Astrocyte (in vitro differentiated cells and primary cell): ENCODE data around the gene CALCOCO1.

ENCODE experiments used
- EZH2 ChIP-seq: IDR thresholded peaks from 2 replicates; pipeline ENCODE4 v1.6.1; 2012; ENCODE audit warnings: mild to moderate bottlenecking, low read length, inconsistent platforms; ENCODE audit not compliant: insufficient read depth
- TF ChIP-seq, protein P1 (sequence below): IDR thresholded peaks from 2 replicates; pipeline ENCODE4 v1.5.1; 2011; ENCODE audit warnings: low read depth, mild to moderate bottlenecking, inconsistent platforms, low read length, moderate library complexity; ENCODE audit not compliant: insufficient read depth

DNA sequence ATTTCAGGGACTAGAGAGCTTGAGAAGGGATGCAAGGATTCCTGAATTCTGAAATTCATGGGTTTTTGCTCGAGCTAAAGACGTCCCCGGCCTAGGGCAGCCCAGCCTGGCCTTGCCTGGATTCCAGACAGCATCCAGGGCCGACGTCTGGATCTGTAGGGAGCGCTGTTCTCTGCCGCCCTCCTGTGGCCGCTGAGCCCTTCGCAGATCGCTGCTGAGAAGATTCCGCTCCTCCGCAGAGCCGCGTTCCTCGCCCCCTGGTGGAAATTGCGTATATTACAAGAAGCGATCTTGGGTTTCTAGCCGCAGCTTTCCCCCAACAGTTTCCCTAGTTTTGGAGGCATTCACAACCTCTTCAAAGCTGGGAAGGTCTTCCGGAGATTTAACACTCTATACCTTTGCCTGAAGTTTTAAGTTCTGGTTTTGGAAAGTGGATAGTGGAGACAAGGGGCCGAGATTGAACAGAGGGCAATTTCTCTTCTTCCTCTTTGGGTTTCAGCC lies 19.4 kb upstream of the CALCOCO1 start:
- TF ChIP-seq, protein P1, sequence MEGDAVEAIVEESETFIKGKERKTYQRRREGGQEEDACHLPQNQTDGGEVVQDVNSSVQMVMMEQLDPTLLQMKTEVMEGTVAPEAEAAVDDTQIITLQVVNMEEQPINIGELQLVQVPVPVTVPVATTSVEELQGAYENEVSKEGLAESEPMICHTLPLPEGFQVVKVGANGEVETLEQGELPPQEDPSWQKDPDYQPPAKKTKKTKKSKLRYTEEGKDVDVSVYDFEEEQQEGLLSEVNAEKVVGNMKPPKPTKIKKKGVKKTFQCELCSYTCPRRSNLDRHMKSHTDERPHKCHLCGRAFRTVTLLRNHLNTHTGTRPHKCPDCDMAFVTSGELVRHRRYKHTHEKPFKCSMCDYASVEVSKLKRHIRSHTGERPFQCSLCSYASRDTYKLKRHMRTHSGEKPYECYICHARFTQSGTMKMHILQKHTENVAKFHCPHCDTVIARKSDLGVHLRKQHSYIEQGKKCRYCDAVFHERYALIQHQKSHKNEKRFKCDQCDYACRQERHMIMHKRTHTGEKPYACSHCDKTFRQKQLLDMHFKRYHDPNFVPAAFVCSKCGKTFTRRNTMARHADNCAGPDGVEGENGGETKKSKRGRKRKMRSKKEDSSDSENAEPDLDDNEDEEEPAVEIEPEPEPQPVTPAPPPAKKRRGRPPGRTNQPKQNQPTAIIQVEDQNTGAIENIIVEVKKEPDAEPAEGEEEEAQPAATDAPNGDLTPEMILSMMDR = peak; percentile 100
- no peak for TF ChIP-seq EZH2
